H9 (cell line): ENCODE results near the gene TMPRSS6. TPM values are rescaled to one million over a fixed set of nuclear protein-coding genes. Genes with fewer than 3 reads are reported as not detected.

Source experiments
- DNase-seq: peaks from one replicate; pipeline ENCODE4 v3.0.0-alpha.2; 2017
- H2AFZ ChIP-seq: one replicate; pipeline ENCODE4 v1.6.1; 2013; ENCODE audit warnings: mild to moderate bottlenecking, low read length, control low read depth, moderate library complexity
- H2AK5ac ChIP-seq: 2 replicates; pipeline ENCODE4 v1.6.1; 2013; ENCODE audit warnings: low read length, control low read depth, mixed read lengths; ENCODE audit not compliant: insufficient read length
- H2BK120ac ChIP-seq: one replicate; pipeline ENCODE4 v1.6.1; 2013; ENCODE audit warnings: low read depth, mild to moderate bottlenecking, low read length, control low read depth, inconsistent platforms; ENCODE audit not compliant: poor library complexity, severe bottlenecking
- H2BK12ac ChIP-seq: 2 replicates; pipeline ENCODE4 v1.6.1; 2013; ENCODE audit warnings: low read length, control low read depth, mixed read lengths, low read depth; ENCODE audit not compliant: insufficient read length
- H2BK15ac ChIP-seq: 2 replicates; pipeline ENCODE4 v1.6.1; 2013; ENCODE audit warnings: low read depth, low read length, control low read depth
- H2BK20ac ChIP-seq: one replicate; pipeline ENCODE4 v1.6.1; 2013; ENCODE audit warnings: low read depth, mild to moderate bottlenecking, low read length, control low read depth, inconsistent platforms; ENCODE audit not compliant: poor library complexity, severe bottlenecking
- H2BK5ac ChIP-seq: 2 replicates; pipeline ENCODE4 v1.6.1; 2013; ENCODE audit warnings: low read length, control low read depth, mixed read lengths; ENCODE audit not compliant: insufficient read length
- H3K14ac ChIP-seq: 2 replicates; pipeline ENCODE4 v1.6.1; 2013; ENCODE audit warnings: low read length, control low read depth; ENCODE audit not compliant: insufficient read depth
- H3K18ac ChIP-seq: 2 replicates; pipeline ENCODE4 v1.6.1; 2013; ENCODE audit warnings: low read depth, mild to moderate bottlenecking, mixed read lengths, low read length, control low read depth; ENCODE audit not compliant: insufficient read length
- H3K23ac ChIP-seq: 2 replicates; pipeline ENCODE4 v1.6.1; 2013; ENCODE audit warnings: low read length, control low read depth, mixed read lengths, low read depth; ENCODE audit not compliant: insufficient read length
- H3K23me2 ChIP-seq: 2 replicates; pipeline ENCODE4 v1.6.1; 2013; ENCODE audit warnings: low read depth, mild to moderate bottlenecking, mixed read lengths, low read length, control low read depth; ENCODE audit not compliant: insufficient read length, poor library complexity, severe bottlenecking
- H3K27ac ChIP-seq: 2 replicates; pipeline ENCODE4 v1.5.1; 2013; ENCODE audit warnings: low read length, control low read depth, mixed read lengths, low read depth; ENCODE audit not compliant: insufficient read length
- H3K27me3 ChIP-seq: 2 replicates; pipeline ENCODE4 v1.6.1; 2013; ENCODE audit warnings: low read length, control low read depth, inconsistent platforms; ENCODE audit not compliant: insufficient read depth
- H3K4ac ChIP-seq: 2 replicates; pipeline ENCODE4 v1.6.1; 2013; ENCODE audit warnings: low read depth, mild to moderate bottlenecking, control low read depth, inconsistent platforms, low read length, moderate library complexity
- H3K4me1 ChIP-seq: 2 replicates; pipeline ENCODE4 v1.6.1; 2013; ENCODE audit warnings: low read length, control low read depth, inconsistent platforms; ENCODE audit not compliant: insufficient read depth
- H3K4me2 ChIP-seq: 2 replicates; pipeline ENCODE4 v1.6.1; 2013; ENCODE audit warnings: low read length, control low read depth, mixed read lengths; ENCODE audit not compliant: insufficient read length, insufficient read depth
- H3K56ac ChIP-seq: 2 replicates; pipeline ENCODE4 v1.6.1; 2013; ENCODE audit warnings: low read depth, mild to moderate bottlenecking, mixed read lengths, low read length, control low read depth; ENCODE audit not compliant: insufficient read length
- H3K79me1 ChIP-seq: 2 replicates; pipeline ENCODE4 v1.6.1; 2013; ENCODE audit warnings: low read depth, mild to moderate bottlenecking, moderate library complexity, low read length, control low read depth, inconsistent platforms; ENCODE audit not compliant: insufficient read depth, poor library complexity, severe bottlenecking
- H3K79me2 ChIP-seq: 2 replicates; pipeline ENCODE4 v1.6.1; 2013; ENCODE audit warnings: low read length, control low read depth, inconsistent platforms; ENCODE audit not compliant: insufficient read depth
- H3K9ac ChIP-seq: 2 replicates; pipeline ENCODE4 v1.6.1; 2013; ENCODE audit warnings: low read length, control low read depth, mixed read lengths; ENCODE audit not compliant: insufficient read length; ENCODE audit errors: extremely low read depth
- H3K9me3 ChIP-seq: one replicate; pipeline ENCODE4 v1.6.1; 2013; ENCODE audit warnings: low read depth, low read length, inconsistent platforms; ENCODE audit not compliant: control insufficient read depth
- H3T11ph ChIP-seq: one replicate; pipeline ENCODE4 v1.6.1; 2013; ENCODE audit warnings: mild to moderate bottlenecking, low read length, control low read depth, inconsistent platforms
- H4K20me1 ChIP-seq: one replicate; pipeline ENCODE4 v1.6.1; 2013; ENCODE audit not compliant: control insufficient read depth, insufficient read length, insufficient read depth
- H4K5ac ChIP-seq: 2 replicates; pipeline ENCODE4 v1.6.1; 2013; ENCODE audit warnings: low read depth, mild to moderate bottlenecking, mixed read lengths, low read length, control low read depth; ENCODE audit not compliant: insufficient read length
- H4K8ac ChIP-seq: replicated peaks from 2 replicates; pipeline ENCODE4 v1.6.1; 2013; ENCODE audit warnings: low read length, control low read depth, mixed read lengths, low read depth; ENCODE audit not compliant: insufficient read length
- H4K91ac ChIP-seq: 2 replicates; pipeline ENCODE4 v1.6.1; 2013; ENCODE audit warnings: low read depth, mild to moderate bottlenecking, moderate library complexity, mixed read lengths, low read length, control low read depth; ENCODE audit not compliant: insufficient read length
- H3K27ac Mint-ChIP-seq, 3 experiments: 2 replicates in 2 of 3; 3 replicates in 1 of 3; pipeline ENCODE4 v1.8.0; 2020 to 2021; ENCODE audit warnings: mixed read lengths in 3 of 3, mild to moderate bottlenecking in 1 of 3, moderate library complexity in 1 of 3
- H3K27me3 Mint-ChIP-seq: 2 replicates; pipeline ENCODE4 v1.8.0; 2021; ENCODE audit warnings: low read depth, mild to moderate bottlenecking, moderate library complexity, mixed read lengths
- H3K36me3 Mint-ChIP-seq, 3 experiments: 2 replicates in 2 of 3; 3 replicates in 1 of 3; pipeline ENCODE4 v1.8.0; 2020 to 2021; ENCODE audit warnings: low read depth in 3 of 3, mixed read lengths in 3 of 3; ENCODE audit not compliant: insufficient read depth in 1 of 3
- H3K4me1 Mint-ChIP-seq, 2 experiments: 2 replicates each; pipeline ENCODE4 v1.8.0; 2020; ENCODE audit warnings: mixed read lengths in 2 of 2
- H3K4me3 Mint-ChIP-seq, 2 experiments: 2 replicates in 1 of 2; 3 replicates in 1 of 2; pipeline ENCODE4 v1.8.0; 2020 to 2021; ENCODE audit warnings: mild to moderate bottlenecking in 2 of 2, mixed read lengths in 2 of 2, moderate library complexity in 1 of 2
- H3K9me3 Mint-ChIP-seq, 2 experiments: 2 replicates in 1 of 2; 3 replicates in 1 of 2; pipeline ENCODE4 v1.8.0; 2020; ENCODE audit warnings: mild to moderate bottlenecking in 2 of 2, mixed read lengths in 2 of 2, moderate library complexity in 1 of 2
- WGBS: extraction: QIAGEN DNeasy Blood & Tissue Kit; methylation state at CpG from one replicate; pipeline ENCODE4 v1.1.7; 2013; ENCODE audit warnings: missing lambda C conversion rate, low lambda C conversion rate, mixed read lengths; ENCODE audit not compliant: insufficient read length; ENCODE audit errors: extremely low coverage; 5-methylcytosine and 5-hydroxymethylcytosine counted together
- total RNA-seq: library from RNA; stranded (reverse); gene quantifications from 2 replicates; pipeline ENCODE4 v1.2.1, GENCODE V29; 2021
- TF ChIP-seq, protein P1 (sequence below): fragments of 200-600 bp; sonication (generic); conservative IDR thresholded peaks from 3 replicates; pipeline ENCODE4 v1.8.0; 2021; ENCODE audit warnings: antibody characterized with exemption, mild to moderate bottlenecking

Gene TMPRSS6
- total RNA-seq, 1 experiment from 2014 or later = not detected

- Histone ChIP-seq H2AK5ac (no peak overlapping the region), H3K4me1 (no peaks in the 10 kb centered on the region; the same call in 1 of the 2 replicates), H3K9ac (no peak overlapping the region), H2BK12ac (no peak overlapping the region), H3K27me3 (no peaks in the 10 kb centered on the region), H2BK20ac (no peak overlapping the region), H3K79me2 (no peaks in the 10 kb centered on the region), H3K27ac (no peak overlapping the region), H3T11ph (no peak overlapping the region), H3K23ac (no peak overlapping the region), H3K4me2 (no peak overlapping the region), H3K9me3 (no peaks in the 10 kb centered on the region), H3K79me1 (no peaks in the 10 kb centered on the region), H4K91ac (no peak overlapping the region), H3K56ac (no peak overlapping the region), H3K18ac (no peak overlapping the region), H2BK120ac (no peak overlapping the region), H4K20me1 (no peaks in the 10 kb centered on the region), H2AFZ (no peak overlapping the region), H3K14ac (no peak overlapping the region), H2BK5ac (no peak overlapping the region), H4K8ac (no peak overlapping the region), H4K5ac (no peak overlapping the region), H3K4ac (no peak overlapping the region), H3K23me2 (no peaks in the 10 kb centered on the region), H2BK15ac (no peak overlapping the region)
- TF ChIP-seq, protein P1, sequence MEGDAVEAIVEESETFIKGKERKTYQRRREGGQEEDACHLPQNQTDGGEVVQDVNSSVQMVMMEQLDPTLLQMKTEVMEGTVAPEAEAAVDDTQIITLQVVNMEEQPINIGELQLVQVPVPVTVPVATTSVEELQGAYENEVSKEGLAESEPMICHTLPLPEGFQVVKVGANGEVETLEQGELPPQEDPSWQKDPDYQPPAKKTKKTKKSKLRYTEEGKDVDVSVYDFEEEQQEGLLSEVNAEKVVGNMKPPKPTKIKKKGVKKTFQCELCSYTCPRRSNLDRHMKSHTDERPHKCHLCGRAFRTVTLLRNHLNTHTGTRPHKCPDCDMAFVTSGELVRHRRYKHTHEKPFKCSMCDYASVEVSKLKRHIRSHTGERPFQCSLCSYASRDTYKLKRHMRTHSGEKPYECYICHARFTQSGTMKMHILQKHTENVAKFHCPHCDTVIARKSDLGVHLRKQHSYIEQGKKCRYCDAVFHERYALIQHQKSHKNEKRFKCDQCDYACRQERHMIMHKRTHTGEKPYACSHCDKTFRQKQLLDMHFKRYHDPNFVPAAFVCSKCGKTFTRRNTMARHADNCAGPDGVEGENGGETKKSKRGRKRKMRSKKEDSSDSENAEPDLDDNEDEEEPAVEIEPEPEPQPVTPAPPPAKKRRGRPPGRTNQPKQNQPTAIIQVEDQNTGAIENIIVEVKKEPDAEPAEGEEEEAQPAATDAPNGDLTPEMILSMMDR = no peak
- WGBS = no CpG with 5 or more reads among the region's 2 CpGs
- H3K9me3 Mint-ChIP-seq = no peaks in the 10 kb centered on the region
- H3K4me1 Mint-ChIP-seq = peaks cover 16 to 20% of the 10 kb centered on the region in 2 experiments
- no peak overlapping the region for H3K27ac Mint-ChIP-seq
- no peaks in the 10 kb centered on the region for H3K36me3 Mint-ChIP-seq
- no peak overlapping the region for H3K4me3 Mint-ChIP-seq
- no peak for DNase-seq
- peaks cover 34% of the 10 kb centered on the region for H3K27me3 Mint-ChIP-seq
Measured at GRCh38 chr22:37039466-37039865, 70.0 kb downstream of the TMPRSS6 start.
